ENCODE results near the gene NFAM1. TPM values are rescaled to one million over a fixed set of nuclear protein-coding genes. Genes with fewer than 3 reads are reported as not detected.

The NFAM1 gene
- total RNA-seq, 8 experiments from 2014 or later = 0.16 to 1.1 (median 0.54) TPM

GRCh38 chr22:42340150-42340549 lies 92.1 kb downstream of the NFAM1 start:
- ATAC-seq (replicated peaks in 6 of 8) = no peak
- Histone ChIP-seq H3K27ac (peak overlapping the region; percentile 92 to 94), H3K4me1 (replicated peaks in 1 of 2) (peaks cover 65 to 73% of the 10 kb centered on the region in 2 donors), H3K4me3 (peak overlapping the region in 3 of 5 donors; percentile 9 to 31 (median 11))
- in situ Hi-C loops (cut with MboI; ENCODE audit: low pct_unique_long_range_greater_than_20kb in 2 of 9, low sequenced_read_pairs in 9 of 9, unreplicated experiment in 9 of 9) = no loop called here
- WGBS, 10 experiments = 60 to 100% (median 94%) methylated on average over 1 to 2 of the region's 3 CpGs; no CpG with 5 or more reads in 5 of the 10 experiments

- Histone ChIP-seq H3K27ac (peak overlapping the region; percentile 42 to 92), H3K4me1 (replicated peaks in 1 of 2) (peaks cover 57 to 66% of the 10 kb centered on the region in 2 donors), H3K4me3 (peak overlapping the region in 1 of 5 donors; percentile 20)
- WGBS, 10 experiments = 0 to 20% (median 16%) methylated on average over 1 to 7 of the region's 21 CpGs; no CpG with 5 or more reads in 7 of the 10 experiments
- in situ Hi-C loops (cut with MboI; ENCODE audit: low pct_unique_long_range_greater_than_20kb in 2 of 9, low sequenced_read_pairs in 9 of 9, unreplicated experiment in 9 of 9) = no loop called here
- ATAC-seq (replicated peaks in 6 of 8) = no peak
Measured at GRCh38 chr22:42338479-42338878, 93.7 kb downstream of the NFAM1 start.

- no peak overlapping the region for H3K4me3 ChIP-seq
- in situ Hi-C loops (cut with MboI; ENCODE audit: low pct_unique_long_range_greater_than_20kb in 2 of 9, low sequenced_read_pairs in 9 of 9, unreplicated experiment in 9 of 9) = no loop called here
- H3K27ac ChIP-seq = no peak overlapping the region
- no peak for ATAC-seq (replicated peaks in 6 of 8)
- H3K4me1 ChIP-seq (replicated peaks in 1 of 2) = peaks cover 51 to 57% of the 10 kb centered on the region in 2 donors
Measured at GRCh38 chr22:42337356-42337755, 94.8 kb downstream of the NFAM1 start.

- Histone ChIP-seq H3K27ac (no peak overlapping the region), H3K4me3 (no peak overlapping the region), H3K4me1 (replicated peaks in 1 of 2) (peaks cover 44 to 50% of the 10 kb centered on the region in 2 donors)
- 33 to 100% (median 70%) methylated on average over 1 to 3 of the region's 11 CpGs; no CpG with 5 or more reads in 6 of the 10 experiments for WGBS, 10 experiments
- in situ Hi-C loops (cut with MboI; ENCODE audit: low pct_unique_long_range_greater_than_20kb in 2 of 9, low sequenced_read_pairs in 9 of 9, unreplicated experiment in 9 of 9) = no loop called here
- no peak for ATAC-seq (replicated peaks in 6 of 8)
Measured at GRCh38 chr22:42336527-42337227, 95.5 kb downstream of the NFAM1 start.

GRCh38 chr22:42335839-42336378 lies 96.3 kb downstream of the NFAM1 start:
- WGBS, 10 experiments = 63 to 81% methylated on average over 3 of the region's 11 CpGs; no CpG with 5 or more reads in 8 of the 10 experiments
- peaks cover 45 to 49% of the 10 kb centered on the region in 2 donors for H3K4me1 ChIP-seq (replicated peaks in 1 of 2)
- H3K4me3 ChIP-seq = no peak overlapping the region
- no peak overlapping the region for H3K27ac ChIP-seq
- ATAC-seq (replicated peaks in 6 of 8) = peak in 1 of 8 experiments; percentile 24
- in situ Hi-C loops (cut with MboI; ENCODE audit: low pct_unique_long_range_greater_than_20kb in 2 of 9, low sequenced_read_pairs in 9 of 9, unreplicated experiment in 9 of 9) = no loop called here

GRCh38 chr22:42334875-42335512 lies 97.2 kb downstream of the NFAM1 start:
- no peak for ATAC-seq (replicated peaks in 6 of 8)
- Histone ChIP-seq H3K27ac (no peak overlapping the region), H3K4me3 (no peak overlapping the region), H3K4me1 (replicated peaks in 1 of 2) (peaks cover 44 to 50% of the 10 kb centered on the region in 2 donors)
- in situ Hi-C loops (cut with MboI; ENCODE audit: low pct_unique_long_range_greater_than_20kb in 2 of 9, low sequenced_read_pairs in 9 of 9, unreplicated experiment in 9 of 9) = no loop called here
- WGBS, 10 experiments = 57 to 100% (median 74%) methylated on average over 1 to 5 of the region's 11 CpGs; no CpG with 5 or more reads in 3 of the 10 experiments

GRCh38 chr22:42333544-42333943 lies 98.7 kb downstream of the NFAM1 start:
- WGBS, 10 experiments = 42 to 100% (median 76%) methylated on average over 1 to 6 of the region's 8 CpGs; no CpG with 5 or more reads in 2 of the 10 experiments
- Histone ChIP-seq H3K27ac (no peak overlapping the region), H3K4me3 (no peak overlapping the region), H3K4me1 (replicated peaks in 1 of 2) (peaks cover 40 to 48% of the 10 kb centered on the region in 2 donors)
- no peak for ATAC-seq (replicated peaks in 6 of 8)
- in situ Hi-C loops (cut with MboI; ENCODE audit: low pct_unique_long_range_greater_than_20kb in 2 of 9, low sequenced_read_pairs in 9 of 9, unreplicated experiment in 9 of 9) = no loop called here

GRCh38 chr22:42332089-42332488 lies 100.1 kb downstream of the NFAM1 start:
- Histone ChIP-seq H3K27ac (no peak overlapping the region), H3K4me1 (replicated peaks in 1 of 2) (peaks cover 33 to 38% of the 10 kb centered on the region in 2 donors), H3K4me3 (no peak overlapping the region)
- no peak for ATAC-seq (replicated peaks in 6 of 8)
- 11 to 100% (median 85%) methylated on average over 1 to 5 of the region's 7 CpGs; no CpG with 5 or more reads in 1 of the 10 experiments for WGBS, 10 experiments
- in situ Hi-C loops (cut with MboI; ENCODE audit: low pct_unique_long_range_greater_than_20kb in 2 of 9, low sequenced_read_pairs in 9 of 9, unreplicated experiment in 9 of 9) = no loop called here

GRCh38 chr22:42331014-42331413 lies 101.2 kb downstream of the NFAM1 start:
- H3K4me1 ChIP-seq (replicated peaks in 1 of 2) = peaks cover 30 to 36% of the 10 kb centered on the region in 2 donors
- 20 to 56% methylated on average over 1 to 3 of the region's 22 CpGs; no CpG with 5 or more reads in 8 of the 10 experiments for WGBS, 10 experiments
- ATAC-seq (replicated peaks in 6 of 8) = peak; percentile 67 to 88 (median 84)
- peak overlapping the region in 1 of 2 donors; percentile 45 for H3K27ac ChIP-seq
- in situ Hi-C loops (cut with MboI; ENCODE audit: low pct_unique_long_range_greater_than_20kb in 2 of 9, low sequenced_read_pairs in 9 of 9, unreplicated experiment in 9 of 9) = no loop called here
- H3K4me3 ChIP-seq = no peak overlapping the region

Other genes starting within 250 kb of the NFAM1 start
- gene TCF20, start 161.8 kb downstream of the NFAM1 start, total RNA-seq = 10 to 100 TPM; 27.1 to 46.3 (median 42.1) TPM
- 10 to 100 TPM; 15.1 to 43.7 (median 29.1) TPM for gene RRP7A, start 87.4 kb upstream of the NFAM1 start, total RNA-seq
- gene SERHL2, start 121.6 kb upstream of the NFAM1 start, total RNA-seq = 1 to 10 TPM in 6 of 8 experiments, under 1 TPM in 2; 0.54 to 3.0 (median 1.9) TPM
- gene POLDIP3, start 182.5 kb upstream of the NFAM1 start, total RNA-seq = 10 to 100 TPM; 35.5 to 63.0 (median 54.1) TPM
- gene ATP5MGL, start 208.2 kb upstream of the NFAM1 start, total RNA-seq = under 1 TPM in 2 of 8 experiments, not detected in 6; 0.58 to 0.84 TPM
- gene CYB5R3, start 217.0 kb upstream of the NFAM1 start, total RNA-seq = 10 to 100 TPM; 19.7 to 89.0 (median 54.0) TPM